ENCODE results near the gene CDH23.

DNA sequence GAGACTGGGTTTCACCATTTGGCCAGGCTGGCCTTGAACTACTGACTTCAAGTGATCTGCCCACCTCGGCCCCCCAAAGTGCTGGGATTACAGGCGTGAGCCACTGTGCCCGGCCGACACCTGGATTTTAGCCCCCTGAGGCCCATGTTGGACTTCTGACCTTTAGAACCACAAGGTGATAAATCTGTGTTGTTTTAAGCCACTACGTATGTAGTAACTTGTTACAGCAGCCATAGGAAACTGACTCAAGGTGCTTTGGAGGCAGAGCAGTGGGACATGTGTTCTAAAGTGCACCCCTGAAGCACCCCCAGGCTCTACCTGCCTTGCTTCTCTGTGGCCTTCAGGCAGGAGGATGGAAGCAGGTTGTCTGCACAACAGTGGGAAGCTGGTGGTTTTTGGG lies 128.4 kb downstream of the CDH23 start:
- TF ChIP-seq POLR2AphosphoS5 (IDR thresholded peaks at IDR 0.05) (no peak), POLR2A (IDR thresholded peaks at IDR 0.05) (no peak)
- TF ChIP-seq, protein P1, sequence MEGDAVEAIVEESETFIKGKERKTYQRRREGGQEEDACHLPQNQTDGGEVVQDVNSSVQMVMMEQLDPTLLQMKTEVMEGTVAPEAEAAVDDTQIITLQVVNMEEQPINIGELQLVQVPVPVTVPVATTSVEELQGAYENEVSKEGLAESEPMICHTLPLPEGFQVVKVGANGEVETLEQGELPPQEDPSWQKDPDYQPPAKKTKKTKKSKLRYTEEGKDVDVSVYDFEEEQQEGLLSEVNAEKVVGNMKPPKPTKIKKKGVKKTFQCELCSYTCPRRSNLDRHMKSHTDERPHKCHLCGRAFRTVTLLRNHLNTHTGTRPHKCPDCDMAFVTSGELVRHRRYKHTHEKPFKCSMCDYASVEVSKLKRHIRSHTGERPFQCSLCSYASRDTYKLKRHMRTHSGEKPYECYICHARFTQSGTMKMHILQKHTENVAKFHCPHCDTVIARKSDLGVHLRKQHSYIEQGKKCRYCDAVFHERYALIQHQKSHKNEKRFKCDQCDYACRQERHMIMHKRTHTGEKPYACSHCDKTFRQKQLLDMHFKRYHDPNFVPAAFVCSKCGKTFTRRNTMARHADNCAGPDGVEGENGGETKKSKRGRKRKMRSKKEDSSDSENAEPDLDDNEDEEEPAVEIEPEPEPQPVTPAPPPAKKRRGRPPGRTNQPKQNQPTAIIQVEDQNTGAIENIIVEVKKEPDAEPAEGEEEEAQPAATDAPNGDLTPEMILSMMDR (IDR thresholded peaks at IDR 0.05), result no peak

Data from upper lobe of left lung (tissue), 4 donors.